Endodermal cell (in vitro differentiated cells): ENCODE measurements around the gene EDN2. TPM values are rescaled to one million over a fixed set of nuclear protein-coding genes. Genes with fewer than 3 reads are reported as not detected.

Experiments used
- DNase-seq: peaks from one replicate; pipeline ENCODE4 v3.0.0-alpha.2; 2017
- H3K27ac ChIP-seq: 2 replicates; pipeline ENCODE4 v1.5.1; 2013; ENCODE audit warnings: mild to moderate bottlenecking, low read depth, low read length, moderate library complexity
- H3K27me3 ChIP-seq: 2 replicates; pipeline ENCODE4 v1.6.1; 2013; ENCODE audit warnings: mild to moderate bottlenecking, low read length, moderate library complexity; ENCODE audit not compliant: insufficient read depth, control insufficient read depth, poor library complexity, severe bottlenecking
- H3K36me3 ChIP-seq: 2 replicates; pipeline ENCODE4 v1.7.0; 2013; ENCODE audit warnings: mild to moderate bottlenecking, low read length, moderate library complexity; ENCODE audit not compliant: control insufficient read depth, insufficient read depth
- H3K4me1 ChIP-seq: one replicate; pipeline ENCODE4 v1.7.0; 2013; ENCODE audit warnings: low read length; ENCODE audit not compliant: control insufficient read depth, insufficient read depth
- H3K4me3 ChIP-seq: 2 replicates; pipeline ENCODE4 v1.5.1; 2013; ENCODE audit warnings: mild to moderate bottlenecking, low read length, moderate library complexity
- H3K9ac ChIP-seq: 2 replicates; pipeline ENCODE4 v1.6.1; 2013; ENCODE audit warnings: mild to moderate bottlenecking, low read length, moderate library complexity; ENCODE audit not compliant: poor library complexity, severe bottlenecking; ENCODE audit errors: extremely low read depth
- H3K9me3 ChIP-seq: 2 replicates; pipeline ENCODE4 v1.6.1; 2013; ENCODE audit warnings: mild to moderate bottlenecking, low read length, moderate library complexity; ENCODE audit not compliant: control insufficient read depth
- H3K27ac Mint-ChIP-seq: 2 replicates; pipeline ENCODE4 v1.8.0; 2020; ENCODE audit warnings: mixed read lengths
- H3K27me3 Mint-ChIP-seq: 2 replicates; pipeline ENCODE4 v1.8.0; 2021; ENCODE audit warnings: mild to moderate bottlenecking, mixed read lengths; ENCODE audit not compliant: insufficient read depth
- H3K36me3 Mint-ChIP-seq: 2 replicates; pipeline ENCODE4 v1.8.0; 2020; ENCODE audit warnings: low read depth, mixed read lengths
- H3K4me1 Mint-ChIP-seq: 2 replicates; pipeline ENCODE4 v1.8.0; 2020; ENCODE audit warnings: mixed read lengths
- H3K4me3 Mint-ChIP-seq: 2 replicates; pipeline ENCODE4 v1.8.0; 2020; ENCODE audit warnings: mild to moderate bottlenecking, moderate library complexity, mixed read lengths
- H3K9me3 Mint-ChIP-seq: 2 replicates; pipeline ENCODE4 v1.8.0; 2020; ENCODE audit warnings: mild to moderate bottlenecking, mixed read lengths
- WGBS, 2 experiments: methylation state at CpG; one replicate each; pipeline versions ENCODE4 v1.1.5 to v1.1.7; 2013; ENCODE audit warnings: missing lambda C conversion rate in 2 of 2, mixed read lengths in 1 of 2; ENCODE audit not compliant: insufficient coverage in 1 of 2, insufficient read length in 1 of 2; 5-methylcytosine and 5-hydroxymethylcytosine counted together
- total RNA-seq, 2 donors: library from RNA; stranded (reverse); fragmentation: NEBNext Ultra II Directional in 1 of 2; extraction: Animal tissue kit (Norgen Biotek cat#: 25700) in 1 of 2; gene quantifications; 2 replicates in 1 of 2; 3 replicates in 1 of 2; pipeline ENCODE4 v1.2.1, GENCODE V29; 2021
- TF ChIP-seq, protein P1 (sequence below): fragments of 200-600 bp; sonication (generic); conservative IDR thresholded peaks from 2 replicates; pipeline ENCODE4 v1.5.0; 2021; ENCODE audit warnings: antibody characterized with exemption, mild to moderate bottlenecking

EDN2 gene
- total RNA-seq, 2 donors from 2014 or later, result not detected

DNA sequence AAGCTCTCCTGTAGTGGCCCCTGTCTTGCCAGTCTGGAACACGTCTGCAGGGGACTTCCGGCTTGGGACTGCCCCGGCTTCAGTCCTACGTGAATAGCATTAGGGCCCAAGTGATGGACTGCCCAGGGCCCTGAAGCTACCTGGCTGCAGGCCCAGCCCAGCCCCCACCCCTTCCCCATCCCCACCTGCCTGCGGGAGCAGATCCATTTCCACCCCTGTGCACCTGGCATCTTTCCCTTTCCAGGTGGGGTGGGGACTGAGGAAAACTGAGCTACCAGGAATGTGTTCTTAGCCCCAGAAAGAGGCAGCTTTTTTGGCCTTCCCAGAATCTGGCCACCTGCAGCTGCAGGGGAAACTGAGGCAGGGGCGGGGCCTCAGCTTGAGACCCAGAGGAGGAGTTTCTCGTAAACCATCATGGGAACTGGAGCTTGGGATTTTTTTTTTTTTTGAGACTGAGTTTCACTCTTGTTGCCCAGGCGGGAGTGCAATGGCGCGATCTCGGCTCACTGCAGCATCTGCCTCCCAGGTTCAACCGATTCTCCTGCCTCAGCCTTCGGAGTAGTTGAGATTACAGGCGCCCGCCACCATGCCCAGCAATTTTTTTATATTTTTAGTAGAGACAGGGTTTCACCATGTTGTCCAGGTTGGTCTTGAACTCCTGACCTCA is 3.2 kb downstream of the EDN2 start:
- H3K4me1 Mint-ChIP-seq, result peaks cover 11% of the 10 kb centered on the region
- no peaks in the 10 kb centered on the region for H3K9me3 Mint-ChIP-seq
- peaks cover 2% of the 10 kb centered on the region for H3K27me3 Mint-ChIP-seq
- TF ChIP-seq, protein P1, sequence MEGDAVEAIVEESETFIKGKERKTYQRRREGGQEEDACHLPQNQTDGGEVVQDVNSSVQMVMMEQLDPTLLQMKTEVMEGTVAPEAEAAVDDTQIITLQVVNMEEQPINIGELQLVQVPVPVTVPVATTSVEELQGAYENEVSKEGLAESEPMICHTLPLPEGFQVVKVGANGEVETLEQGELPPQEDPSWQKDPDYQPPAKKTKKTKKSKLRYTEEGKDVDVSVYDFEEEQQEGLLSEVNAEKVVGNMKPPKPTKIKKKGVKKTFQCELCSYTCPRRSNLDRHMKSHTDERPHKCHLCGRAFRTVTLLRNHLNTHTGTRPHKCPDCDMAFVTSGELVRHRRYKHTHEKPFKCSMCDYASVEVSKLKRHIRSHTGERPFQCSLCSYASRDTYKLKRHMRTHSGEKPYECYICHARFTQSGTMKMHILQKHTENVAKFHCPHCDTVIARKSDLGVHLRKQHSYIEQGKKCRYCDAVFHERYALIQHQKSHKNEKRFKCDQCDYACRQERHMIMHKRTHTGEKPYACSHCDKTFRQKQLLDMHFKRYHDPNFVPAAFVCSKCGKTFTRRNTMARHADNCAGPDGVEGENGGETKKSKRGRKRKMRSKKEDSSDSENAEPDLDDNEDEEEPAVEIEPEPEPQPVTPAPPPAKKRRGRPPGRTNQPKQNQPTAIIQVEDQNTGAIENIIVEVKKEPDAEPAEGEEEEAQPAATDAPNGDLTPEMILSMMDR, result no peak
- WGBS, 2 experiments, result 95 to 96% methylated on average over 13 to 15 of the region's 15 CpGs
- no peak overlapping the region for H3K4me3 Mint-ChIP-seq
- no peaks in the 10 kb centered on the region for H3K27me3 ChIP-seq
- no peaks in the 10 kb centered on the region for H3K9me3 ChIP-seq
- H3K36me3 ChIP-seq, result no peaks in the 10 kb centered on the region
- H3K4me1 ChIP-seq, result peaks cover 3% of the 10 kb centered on the region
- no peak for DNase-seq
- H3K27ac ChIP-seq, result no peak overlapping the region
- H3K4me3 ChIP-seq, result no peak overlapping the region
- no peak overlapping the region for H3K9ac ChIP-seq
- H3K36me3 Mint-ChIP-seq, result no peaks in the 10 kb centered on the region
- H3K27ac Mint-ChIP-seq, result no peak overlapping the region

DNA sequence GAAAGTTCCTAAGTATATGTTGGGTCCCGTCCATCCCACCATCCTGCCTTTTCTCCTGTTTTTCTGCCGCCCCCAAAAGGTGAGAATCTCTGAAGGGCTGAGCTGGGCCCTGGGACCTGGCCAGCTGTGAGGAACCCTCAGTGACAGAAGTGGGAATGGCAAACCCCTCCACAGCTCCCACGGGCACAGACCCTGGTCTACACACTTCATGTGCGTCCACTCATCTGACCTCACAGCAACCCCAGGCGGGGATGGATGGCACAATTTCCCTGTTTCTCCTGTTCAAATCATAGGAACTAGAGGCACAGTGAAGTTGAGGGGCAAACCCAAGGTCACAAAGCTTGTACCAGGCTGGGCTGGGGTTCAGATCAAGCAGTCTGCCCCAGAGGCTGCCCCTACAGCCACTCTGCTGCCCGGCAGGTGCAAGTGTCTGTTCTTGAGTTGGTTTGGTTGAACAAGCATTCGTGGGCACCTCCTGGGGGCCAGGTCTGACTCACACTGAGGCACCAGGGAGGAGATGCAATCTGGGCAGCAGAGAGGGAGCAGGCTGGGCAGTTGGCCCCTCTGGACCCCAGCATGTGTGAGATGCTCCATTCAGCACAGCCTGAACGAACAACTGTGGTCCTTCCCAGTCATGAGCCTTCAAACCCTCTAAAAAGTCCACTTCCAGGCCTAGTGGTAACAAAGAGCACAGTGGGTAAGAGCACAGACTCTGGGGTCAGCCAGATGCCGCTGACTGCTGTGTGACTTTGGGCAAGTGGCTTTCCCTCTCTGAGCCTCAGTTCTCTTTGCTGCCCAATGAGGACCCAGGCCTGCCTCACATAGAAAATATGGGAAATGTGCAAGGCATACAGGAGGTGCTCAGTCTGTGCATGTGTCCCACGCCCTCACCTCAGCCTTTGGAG is 4.0 kb downstream of the EDN2 start:
- no peak overlapping the region for H3K27ac ChIP-seq
- no peak overlapping the region for H3K27ac Mint-ChIP-seq
- TF ChIP-seq, protein P1, result no peak
- no peaks in the 10 kb centered on the region for H3K4me1 ChIP-seq
- H3K4me3 ChIP-seq, result no peak overlapping the region
- WGBS, 2 experiments, result 90 to 96% methylated on average over 6 to 10 of the region's 10 CpGs
- no peak overlapping the region for H3K4me3 Mint-ChIP-seq
- H3K9me3 ChIP-seq, result no peaks in the 10 kb centered on the region
- H3K9ac ChIP-seq, result no peak overlapping the region
- H3K36me3 Mint-ChIP-seq, result no peaks in the 10 kb centered on the region
- no peaks in the 10 kb centered on the region for H3K9me3 Mint-ChIP-seq
- H3K27me3 Mint-ChIP-seq, result peaks cover 2% of the 10 kb centered on the region
- no peaks in the 10 kb centered on the region for H3K36me3 ChIP-seq
- no peaks in the 10 kb centered on the region for H3K27me3 ChIP-seq
- DNase-seq, result no peak
- peaks cover 5% of the 10 kb centered on the region for H3K4me1 Mint-ChIP-seq

DNA sequence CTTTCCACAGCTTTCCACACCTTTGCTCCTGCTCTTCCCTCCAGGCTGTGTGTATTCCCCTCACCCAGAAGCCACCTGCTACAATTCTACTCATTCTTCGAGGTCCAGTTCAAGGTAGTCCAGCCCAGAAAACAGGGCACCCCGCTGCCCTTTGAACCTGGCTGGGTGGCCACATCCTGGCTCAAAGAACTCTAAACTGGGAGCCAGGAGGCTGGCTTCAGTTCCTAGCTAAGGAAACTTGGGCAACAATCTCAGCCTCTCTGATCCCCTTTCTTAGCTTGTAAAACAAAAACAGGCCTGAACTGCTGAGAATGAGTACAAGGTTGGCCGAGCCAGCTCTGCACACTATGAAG is 4.7 kb downstream of the EDN2 start:
- H3K4me1 Mint-ChIP-seq, result peaks cover 5% of the 10 kb centered on the region
- 81 to 91% methylated on average over 3 of the region's 3 CpGs for WGBS, 2 experiments
- Histone ChIP-seq H3K9me3 (no peaks in the 10 kb centered on the region), H3K9ac (no peak overlapping the region), H3K4me3 (no peak overlapping the region), H3K27me3 (no peaks in the 10 kb centered on the region), H3K4me1 (no peaks in the 10 kb centered on the region), H3K36me3 (no peaks in the 10 kb centered on the region), H3K27ac (no peak overlapping the region)
- TF ChIP-seq, protein P1, result no peak
- H3K4me3 Mint-ChIP-seq, result no peak overlapping the region
- H3K9me3 Mint-ChIP-seq, result no peaks in the 10 kb centered on the region
- H3K36me3 Mint-ChIP-seq, result no peaks in the 10 kb centered on the region
- peaks cover 2% of the 10 kb centered on the region for H3K27me3 Mint-ChIP-seq
- no peak for DNase-seq
- H3K27ac Mint-ChIP-seq, result no peak overlapping the region
